Measurements from ENCODE around the gene COASY.
"Not testable (repeated sequence)": the region's sequence is repeated elsewhere in the genome, so short reads cannot be mapped to it uniquely, and the experiment has no call there.

COASY gene

GRCh38 chr17:42535155-42536047, 26.5 kb upstream of the COASY start:
- DNase-seq, result no peak

DNA sequence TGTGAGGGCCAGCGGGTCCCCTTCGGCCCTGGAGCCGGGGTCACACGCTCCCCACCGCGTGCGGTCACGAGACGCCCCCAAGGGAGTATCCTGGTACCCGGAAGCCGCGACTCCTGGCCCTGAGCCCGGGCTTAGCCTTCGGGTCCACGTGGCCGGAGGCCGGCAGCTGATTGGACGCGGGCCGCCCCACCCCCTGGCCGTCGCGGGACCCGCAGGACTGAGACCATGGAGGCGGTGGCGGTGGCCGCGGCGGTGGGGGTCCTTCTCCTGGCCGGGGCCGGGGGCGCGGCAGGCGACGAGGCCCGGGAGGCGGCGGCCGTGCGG, 25.9 kb upstream of the COASY start, which contains the start of gene NAGLU:
Gene NAGLU, plus strand, starts transcription at position 194 of the 324 bp plus-strand sequence. Its CDS starts 32 bp downstream, at position 226.
- DNase-seq, result peak; percentile 58

DNA sequence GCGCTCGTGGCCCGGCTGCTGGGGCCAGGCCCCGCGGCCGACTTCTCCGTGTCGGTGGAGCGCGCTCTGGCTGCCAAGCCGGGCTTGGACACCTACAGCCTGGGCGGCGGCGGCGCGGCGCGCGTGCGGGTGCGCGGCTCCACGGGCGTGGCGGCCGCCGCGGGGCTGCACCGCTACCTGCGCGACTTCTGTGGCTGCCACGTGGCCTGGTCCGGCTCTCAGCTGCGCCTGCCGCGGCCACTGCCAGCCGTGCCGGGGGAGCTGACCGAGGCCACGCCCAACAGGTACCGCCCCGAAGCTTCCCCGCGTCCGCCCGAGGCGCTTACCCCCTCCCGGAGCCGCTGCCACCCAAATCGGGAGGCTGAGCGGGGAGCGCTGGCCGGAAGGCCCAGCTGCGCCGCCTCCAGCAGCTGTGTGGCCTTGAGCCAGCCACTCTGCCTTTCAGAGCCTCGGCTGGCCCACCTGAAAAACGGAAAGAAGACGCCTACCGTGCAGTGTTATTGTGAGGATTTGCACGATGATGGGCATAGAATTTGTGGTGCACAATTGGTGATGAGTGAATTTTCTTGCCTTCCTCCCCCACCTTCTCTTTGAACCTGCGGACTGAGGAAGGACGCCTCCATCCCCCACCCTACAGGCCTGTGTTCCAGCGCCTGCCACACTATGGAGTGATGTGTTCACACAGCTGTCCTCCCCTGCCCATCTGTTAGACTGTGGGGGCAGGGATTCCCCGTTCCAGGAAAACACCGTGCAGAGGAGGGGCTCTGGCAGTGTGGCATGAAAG, 25.4 kb upstream of the COASY start:
- DNase-seq, result peak; percentile 61

DNA sequence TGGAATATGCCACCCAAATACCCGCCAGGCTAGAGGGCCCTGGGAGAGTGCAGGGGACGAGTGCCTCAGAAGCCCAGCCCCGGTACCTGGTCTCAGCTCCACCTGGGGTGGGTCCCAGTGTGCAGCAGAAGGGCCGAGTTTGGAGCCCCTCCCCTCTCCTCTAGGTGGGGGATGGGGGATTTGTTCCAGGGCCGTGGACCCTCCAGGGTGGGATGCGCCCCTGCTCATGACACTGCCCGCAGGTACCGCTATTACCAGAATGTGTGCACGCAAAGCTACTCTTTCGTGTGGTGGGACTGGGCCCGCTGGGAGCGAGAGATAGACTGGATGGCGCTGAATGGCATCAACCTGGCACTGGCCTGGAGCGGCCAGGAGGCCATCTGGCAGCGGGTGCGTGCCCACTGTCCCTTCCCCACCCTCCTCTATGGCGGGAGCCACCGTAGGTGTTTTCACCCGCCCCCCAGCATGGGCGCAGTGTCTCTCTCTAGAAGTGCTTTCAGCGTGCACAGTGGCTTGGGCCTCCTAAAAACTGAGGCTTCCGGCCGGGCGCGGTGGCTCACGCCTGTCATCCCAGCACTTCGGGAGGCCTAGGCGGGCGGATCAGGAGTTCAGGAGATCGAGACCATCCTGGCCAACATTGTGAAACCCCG, 24.7 kb upstream of the COASY start:
- no peak for DNase-seq

DNA sequence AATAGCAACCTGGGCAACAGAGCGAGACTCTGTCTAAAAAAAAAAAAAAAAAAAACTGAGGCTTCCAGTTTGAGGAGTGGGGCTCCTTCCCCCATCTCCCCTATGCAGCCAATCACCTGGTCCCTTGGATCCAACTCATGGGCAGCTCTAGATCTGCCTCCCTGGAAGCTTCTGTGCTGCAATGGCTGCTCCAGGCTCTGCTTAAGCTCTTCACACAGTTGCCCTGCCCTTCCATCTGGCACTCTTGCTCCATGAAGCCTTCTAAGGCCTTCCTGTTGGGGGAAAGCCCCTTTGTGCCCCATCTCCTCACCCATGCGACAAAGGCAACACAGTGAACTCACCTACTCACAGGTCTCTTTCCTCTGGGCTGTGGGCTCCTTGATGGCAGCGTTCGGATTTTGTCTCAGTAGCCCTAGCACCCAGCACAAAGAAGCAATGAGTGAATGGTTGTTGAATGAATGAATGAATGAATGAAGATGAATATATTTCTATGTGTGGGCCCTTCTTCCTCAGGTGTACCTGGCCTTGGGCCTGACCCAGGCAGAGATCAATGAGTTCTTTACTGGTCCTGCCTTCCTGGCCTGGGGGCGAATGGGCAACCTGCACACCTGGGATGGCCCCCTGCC, 24.0 kb upstream of the COASY start:
- DNase-seq, result no peak

DNA sequence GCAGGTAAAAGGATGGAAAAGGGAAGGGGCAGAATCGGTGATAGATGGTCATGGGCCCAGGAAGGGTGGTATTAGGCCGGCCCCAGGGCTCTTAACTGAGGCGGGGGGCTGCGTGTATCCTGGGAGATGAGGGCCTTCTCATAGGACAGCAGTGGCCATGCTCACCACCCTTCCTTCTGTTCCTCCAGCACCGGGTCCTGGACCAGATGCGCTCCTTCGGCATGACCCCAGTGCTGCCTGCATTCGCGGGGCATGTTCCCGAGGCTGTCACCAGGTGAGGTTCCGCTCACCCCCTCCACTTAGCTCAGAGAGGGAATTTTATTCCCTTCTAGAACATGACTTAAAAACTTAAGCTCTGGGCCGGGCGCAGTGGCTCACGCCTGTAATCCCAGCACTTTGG, 23.5 kb upstream of the COASY start:
- DNase-seq, result no peak

DNA sequence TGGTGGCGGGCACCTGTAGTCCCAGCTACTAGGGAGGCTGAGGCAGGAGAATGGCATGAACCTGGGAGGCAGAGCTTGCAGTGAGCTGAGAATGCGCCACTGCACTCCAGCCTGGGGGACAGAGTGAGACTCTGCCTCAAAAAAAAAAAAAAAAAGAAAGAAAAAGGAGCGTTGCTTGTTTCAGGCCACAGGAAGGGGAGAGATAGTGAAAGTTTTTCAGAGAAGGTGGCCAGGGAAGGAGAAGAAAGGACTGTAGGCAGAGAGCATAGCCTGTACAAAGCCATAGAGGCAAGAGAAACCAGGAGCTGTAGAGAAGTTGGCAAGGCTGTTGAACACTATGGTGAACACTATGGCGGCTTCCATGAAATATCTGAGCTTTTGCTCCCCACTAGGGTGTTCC, 21.4 kb upstream of the COASY start:
- DNase-seq, result not testable (repeated sequence)

- DNase-seq, result no peak
These were observed 20.7 kb upstream of the COASY start for GRCh38 chr17:42541041-42541833.

DNA sequence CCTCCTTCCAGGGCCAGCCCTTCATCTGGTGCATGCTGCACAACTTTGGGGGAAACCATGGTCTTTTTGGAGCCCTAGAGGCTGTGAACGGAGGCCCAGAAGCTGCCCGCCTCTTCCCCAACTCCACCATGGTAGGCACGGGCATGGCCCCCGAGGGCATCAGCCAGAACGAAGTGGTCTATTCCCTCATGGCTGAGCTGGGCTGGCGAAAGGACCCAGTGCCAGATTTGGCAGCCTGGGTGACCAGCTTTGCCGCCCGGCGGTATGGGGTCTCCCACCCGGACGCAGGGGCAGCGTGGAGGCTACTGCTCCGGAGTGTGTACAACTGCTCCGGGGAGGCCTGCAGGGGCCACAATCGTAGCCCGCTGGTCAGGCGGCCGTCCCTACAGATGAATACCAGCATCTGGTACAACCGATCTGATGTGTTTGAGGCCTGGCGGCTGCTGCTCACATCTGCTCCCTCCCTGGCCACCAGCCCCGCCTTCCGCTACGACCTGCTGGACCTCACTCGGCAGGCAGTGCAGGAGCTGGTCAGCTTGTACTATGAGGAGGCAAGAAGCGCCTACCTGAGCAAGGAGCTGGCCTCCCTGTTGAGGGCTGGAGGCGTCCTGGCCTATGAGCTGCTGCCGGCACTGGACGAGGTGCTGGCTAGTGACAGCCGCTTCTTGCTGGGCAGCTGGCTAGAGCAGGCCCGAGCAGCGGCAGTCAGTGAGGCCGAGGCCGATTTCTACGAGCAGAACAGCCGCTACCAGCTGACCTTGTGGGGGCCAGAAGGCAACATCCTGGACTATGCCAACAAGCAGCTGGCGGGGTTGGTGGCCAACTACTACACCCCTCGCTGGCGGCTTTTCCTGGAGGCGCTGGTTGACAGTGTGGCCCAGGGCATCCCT, 18.5 kb upstream of the COASY start:
- DNase-seq, result no peak

DNA sequence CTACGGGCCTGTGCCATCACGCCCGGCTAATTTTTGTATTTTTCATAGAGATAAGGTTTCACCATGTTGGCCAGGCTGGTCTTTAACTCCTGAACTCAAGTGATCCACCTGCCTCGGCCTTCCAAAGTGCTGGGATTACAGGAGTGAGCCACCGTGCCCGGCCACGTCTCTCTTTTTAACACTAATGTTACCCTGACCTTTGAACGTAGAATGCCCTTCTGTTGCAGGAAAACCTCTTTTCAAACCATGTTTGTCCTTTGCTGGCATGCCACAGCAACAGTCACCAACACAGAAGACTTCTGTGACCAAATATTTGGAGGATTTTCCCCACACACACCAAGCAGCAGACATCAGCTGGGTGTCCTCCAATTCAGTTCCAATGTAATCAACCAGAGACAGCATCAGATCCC, 17.1 kb upstream of the COASY start:
- no peak for DNase-seq

DNA sequence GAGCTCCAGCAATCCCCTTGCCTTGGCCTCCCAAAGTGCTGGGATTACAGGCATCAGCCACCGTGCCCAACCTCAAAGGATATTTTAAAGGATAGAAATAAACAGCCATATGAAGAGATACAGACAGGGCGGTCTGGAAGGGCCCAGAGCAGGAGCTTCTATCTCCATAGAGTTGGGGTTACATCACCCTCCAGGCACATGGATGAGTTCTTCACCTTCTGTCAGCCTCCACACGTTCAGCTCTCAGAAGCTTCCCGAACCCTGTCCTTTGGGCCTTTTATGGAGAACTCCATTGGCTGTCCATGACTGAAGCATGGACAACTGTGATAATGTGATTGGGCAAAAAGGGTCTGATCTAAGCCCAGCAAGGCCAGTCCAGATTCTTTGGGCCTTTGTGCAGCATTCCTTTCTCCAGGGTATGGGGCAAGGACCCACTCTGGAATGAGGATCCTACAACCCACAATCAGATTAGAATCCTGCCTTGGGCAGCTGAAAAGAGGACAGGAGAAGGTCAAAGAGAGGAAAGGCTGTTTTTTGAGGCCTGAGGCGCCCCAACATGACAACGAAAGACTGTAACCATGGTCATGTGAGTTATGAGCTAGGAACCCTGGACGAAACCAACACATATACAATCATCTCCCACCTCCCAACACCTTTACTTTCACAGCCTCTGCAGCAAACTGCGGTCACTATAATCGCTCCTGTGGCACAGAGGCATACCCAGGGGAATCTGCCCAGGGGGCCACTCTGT, 16.0 kb upstream of the COASY start:
- not testable (repeated sequence) for DNase-seq

DNA sequence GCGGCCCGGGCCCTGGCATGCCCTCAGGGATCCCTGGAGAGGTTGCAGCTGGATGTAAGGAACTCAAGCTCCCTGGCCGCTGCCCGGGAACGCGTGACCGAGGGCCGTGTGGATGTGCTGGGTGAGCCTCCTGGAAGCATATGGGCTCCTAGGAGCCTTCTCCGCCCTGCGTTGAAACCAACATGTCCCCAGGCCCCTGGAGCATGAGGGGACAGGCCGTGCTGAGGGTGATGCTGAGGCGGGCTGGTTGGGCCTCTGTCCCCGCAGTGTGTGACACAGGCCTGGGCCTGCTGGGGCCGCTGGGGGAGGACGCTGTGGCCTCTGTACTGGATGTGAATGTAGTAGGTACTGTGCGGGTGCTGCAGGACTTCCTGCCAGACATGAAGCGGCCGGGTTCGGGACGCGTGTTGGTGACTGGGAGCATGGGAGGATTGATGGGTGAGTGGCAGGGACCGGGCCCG, 14.9 kb upstream of the COASY start:
- no peak for DNase-seq

- no peak for DNase-seq
These were observed 14.3 kb upstream of the COASY start for GRCh38 chr17:42547698-42548069.

DNA sequence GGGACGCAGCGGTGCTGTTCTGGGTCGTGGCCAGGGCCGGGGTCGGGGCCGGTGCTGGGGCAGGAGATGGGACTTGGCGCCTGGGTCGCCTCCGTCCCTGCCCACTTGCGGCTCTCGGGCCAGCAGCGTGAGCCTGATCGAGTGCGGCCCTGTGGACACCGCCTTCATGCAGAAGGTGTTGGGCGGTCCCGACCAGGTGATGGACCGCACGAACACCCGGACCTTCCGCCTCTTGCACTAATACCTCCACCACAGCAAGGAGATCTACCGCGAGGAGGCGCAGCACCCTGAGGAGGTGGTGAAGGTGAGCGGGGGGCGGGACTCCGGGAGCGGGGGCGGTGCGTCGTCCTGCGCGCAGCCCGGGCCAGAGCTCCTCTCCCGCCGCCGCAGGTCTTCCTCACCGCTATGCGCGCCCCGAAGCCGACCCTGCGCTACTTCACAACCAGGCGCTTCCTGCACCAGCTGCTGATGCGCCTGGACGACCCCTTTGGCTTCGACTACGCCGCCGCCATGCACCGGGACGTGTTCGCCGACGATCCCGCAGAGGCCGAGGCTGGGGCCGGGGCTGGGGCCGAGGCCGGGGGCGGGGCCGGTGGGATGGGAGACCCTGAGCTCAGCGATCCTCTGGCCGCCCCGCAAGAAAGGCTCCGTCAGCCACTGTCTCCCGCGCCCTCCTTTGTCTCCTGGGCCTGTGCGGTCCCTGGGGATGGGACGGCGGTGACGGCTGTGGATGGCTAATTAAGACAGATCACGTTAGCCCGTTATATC, 13.7 kb upstream of the COASY start:
- peak; percentile 82 for DNase-seq

DNA sequence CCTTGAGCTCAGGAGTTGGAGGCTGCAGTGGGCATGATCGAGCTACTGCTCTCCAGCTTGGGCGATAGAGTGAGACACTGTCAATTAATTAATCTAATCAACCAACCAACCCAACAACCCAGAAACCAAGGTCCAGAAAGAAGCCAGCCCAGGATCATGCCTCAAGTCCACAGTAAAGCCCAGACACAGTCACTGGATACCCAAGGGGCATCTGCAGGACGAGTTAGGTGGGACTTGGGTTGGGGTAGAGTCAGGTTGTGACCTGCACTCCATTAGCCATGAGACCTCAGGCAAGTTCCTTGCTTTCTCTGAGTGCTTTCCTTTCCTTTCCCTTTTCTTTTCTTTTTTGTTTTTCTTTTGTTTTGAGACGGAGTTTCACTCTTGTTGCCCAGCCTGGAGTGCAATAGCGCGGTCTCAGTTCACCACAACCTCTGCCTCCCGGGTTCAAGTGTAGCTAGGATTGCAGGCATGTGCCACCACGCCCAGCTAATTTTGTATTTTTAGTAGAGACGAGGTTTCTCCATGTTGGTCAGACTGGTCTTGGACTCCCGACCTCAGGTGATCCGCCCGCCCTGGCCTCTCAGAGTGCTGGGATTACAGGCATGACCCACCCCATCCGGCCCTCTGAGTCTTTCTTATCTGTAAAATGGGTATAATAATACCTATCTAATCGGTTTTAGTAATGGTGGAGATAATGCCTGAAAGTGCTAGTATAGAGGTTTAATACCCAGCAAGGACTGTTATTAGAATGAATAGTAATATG, 12.8 kb upstream of the COASY start:
- no peak for DNase-seq

DNA sequence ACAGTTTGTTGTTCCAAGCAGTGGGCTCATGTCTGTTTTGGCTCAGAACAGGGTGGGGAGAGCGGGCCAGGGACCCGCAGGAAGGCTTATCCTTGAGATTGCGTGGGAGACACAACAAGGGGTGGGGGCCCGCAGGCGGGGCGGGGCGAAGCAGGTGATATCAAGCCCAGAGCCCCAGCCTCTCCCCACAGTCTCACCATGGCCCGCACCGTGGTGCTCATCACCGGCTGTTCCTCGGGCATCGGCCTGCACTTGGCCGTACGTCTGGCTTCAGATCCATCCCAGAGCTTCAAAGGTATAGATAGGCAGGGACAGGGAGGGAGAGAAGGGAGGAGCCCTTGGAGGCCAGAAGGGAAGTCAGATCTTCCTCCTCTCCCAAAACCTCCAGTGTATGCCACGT, 9.2 kb upstream of the COASY start, which contains the start of gene HSD17B1:
Gene HSD17B1, plus strand, starts transcription at position 188 of the 400 bp plus-strand sequence. Its CDS starts 11 bp downstream, at position 199.
- DNase-seq, result not testable (repeated sequence)

DNA sequence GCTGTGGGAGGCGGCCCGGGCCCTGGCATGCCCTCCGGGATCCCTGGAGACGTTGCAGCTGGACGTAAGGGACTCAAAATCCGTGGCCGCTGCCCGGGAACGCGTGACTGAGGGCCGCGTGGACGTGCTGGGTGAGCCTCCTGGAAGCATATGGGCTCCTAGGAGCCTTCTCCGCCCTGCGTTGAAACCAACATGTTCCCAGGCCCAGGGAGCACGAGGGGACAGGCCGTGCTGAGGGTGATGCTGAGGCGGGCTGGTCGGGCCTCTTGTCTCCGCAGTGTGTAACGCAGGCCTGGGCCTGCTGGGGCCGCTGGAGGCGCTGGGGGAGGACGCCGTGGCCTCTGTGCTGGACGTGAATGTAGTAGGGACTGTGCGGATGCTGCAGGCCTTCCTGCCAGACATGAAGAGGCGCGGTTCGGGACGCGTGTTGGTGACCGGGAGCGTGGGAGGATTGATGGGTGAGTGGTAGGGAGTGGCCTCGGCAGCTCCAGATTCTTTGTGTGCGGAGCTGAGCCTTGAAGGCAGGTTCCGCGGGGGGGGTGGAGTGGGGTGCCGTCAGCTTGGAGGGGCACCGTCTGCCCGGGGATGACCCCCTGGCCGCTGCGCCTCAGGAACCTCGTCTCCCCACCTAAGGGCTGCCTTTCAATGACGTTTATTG, 8.7 kb upstream of the COASY start:
- no peak for DNase-seq

GRCh38 chr17:42553866-42554249, 8.1 kb upstream of the COASY start:
- no peak for DNase-seq
